Fibroblast of lung (primary cell): ENCODE measurements around the gene SMTN. TPM values are rescaled to one million over a fixed set of nuclear protein-coding genes. Genes with fewer than 3 reads are reported as not detected.
A peak's percentile ranks its signal among the peaks of the same experiment; 100 is the strongest.

ENCODE experiments used
- DNase-seq, 2 donors: peaks; one replicate each; pipeline versions ENCODE4 v3.0.0 to v3.0.0-alpha.2; 2010; ENCODE audit warnings: low read depth in 2 of 2
- H2AFZ ChIP-seq: 2 replicates; pipeline ENCODE4 v1.5.1; 2012; ENCODE audit warnings: low read length, control low read depth, inconsistent platforms
- H3K27ac ChIP-seq: 2 replicates; pipeline ENCODE4 v1.5.1; 2011; ENCODE audit warnings: low read length, control low read depth; ENCODE audit not compliant: insufficient read depth
- H3K27me3 ChIP-seq: 2 replicates; pipeline ENCODE4 v1.5.1; 2011; ENCODE audit warnings: mild to moderate bottlenecking, low read length; ENCODE audit not compliant: control insufficient read depth, insufficient read depth
- H3K36me3 ChIP-seq: 2 replicates; pipeline ENCODE4 v1.5.1; 2011; ENCODE audit warnings: low read length; ENCODE audit not compliant: control insufficient read depth, insufficient read depth
- H3K4me1 ChIP-seq: 2 replicates; pipeline ENCODE4 v1.5.1; 2011; ENCODE audit warnings: low read length; ENCODE audit not compliant: control insufficient read depth, insufficient read depth; ENCODE audit errors: extremely low read depth
- H3K4me2 ChIP-seq: 2 replicates; pipeline ENCODE4 v1.5.1; 2011; ENCODE audit warnings: low read length, control low read depth; ENCODE audit not compliant: insufficient read depth; ENCODE audit errors: extremely low read depth
- H3K4me3 ChIP-seq, 4 experiments: fragments of 200-600 bp in 1 of 4; sonication (generic) in 1 of 4; replicated peaks in 1 of 4; 2 replicates each; pipeline ENCODE4 v1.5.1; 2011 to 2016; ENCODE audit warnings: low read length in 4 of 4, low read depth in 3 of 4, mild to moderate bottlenecking in 3 of 4, control low read depth in 2 of 4, inconsistent platforms in 1 of 4, mixed read lengths in 1 of 4; ENCODE audit not compliant: insufficient read depth in 1 of 4; ENCODE audit errors: control extremely low read depth in 1 of 4
- H3K79me2 ChIP-seq: 2 replicates; pipeline ENCODE4 v1.5.1; 2012; ENCODE audit warnings: mild to moderate bottlenecking, low read length, inconsistent platforms; ENCODE audit not compliant: control insufficient read depth, insufficient read depth
- H3K9ac ChIP-seq: 2 replicates; pipeline ENCODE4 v1.5.1; 2011; ENCODE audit warnings: mild to moderate bottlenecking, low read length, control low read depth; ENCODE audit not compliant: insufficient read depth
- H3K9me3 ChIP-seq: 2 replicates; pipeline ENCODE4 v1.5.1; 2012; ENCODE audit warnings: low read depth, low read length; ENCODE audit not compliant: control insufficient read depth, insufficient read depth
- H4K20me1 ChIP-seq: 2 replicates; pipeline ENCODE4 v1.5.1; 2011; ENCODE audit warnings: low read length; ENCODE audit not compliant: control insufficient read depth, insufficient read depth; ENCODE audit errors: extremely low read depth
- EZH2 ChIP-seq: IDR thresholded peaks from 2 replicates; pipeline ENCODE4 v1.5.1; 2012; ENCODE audit warnings: low read length, control low read depth, mild to moderate bottlenecking; ENCODE audit errors: missing control alignments
- polyA plus RNA-seq, 2 donors: library from polyadenylated mRNA; depleted of rRNA in 1 of 2; stranded (reverse) in 1 of 2; unstranded in 1 of 2; fragments of >200 nt; gene quantifications; 2 replicates each; pipeline ENCODE4 v1.2.1, GENCODE V29; 2011 to 2012; ENCODE audit warnings: missing spikeins in 1 of 2
- total RNA-seq: library from RNA; depleted of rRNA; stranded (reverse); fragments of >200 nt; gene quantifications from 2 replicates; pipeline ENCODE4 v1.2.1, GENCODE V29; 2014
- TF ChIP-seq, protein P1 (sequence below), 2 donors: IDR thresholded peaks in 1 of 2; conservative IDR thresholded peaks in 1 of 2; 1 replicate in 1 of 2; 2 replicates in 1 of 2; pipeline ENCODE4 v1.5.1; 2011 to 2012; ENCODE audit warnings: low read length in 2 of 2, control low read depth in 1 of 2, inconsistent platforms in 1 of 2, low read depth in 1 of 2, mild to moderate bottlenecking in 1 of 2

The SMTN gene
- total and polyA plus RNA-seq, 2 donors (not counting 1 experiment from before 2014, with no cell fraction given), result 43.7 to 95.1 TPM

DNA sequence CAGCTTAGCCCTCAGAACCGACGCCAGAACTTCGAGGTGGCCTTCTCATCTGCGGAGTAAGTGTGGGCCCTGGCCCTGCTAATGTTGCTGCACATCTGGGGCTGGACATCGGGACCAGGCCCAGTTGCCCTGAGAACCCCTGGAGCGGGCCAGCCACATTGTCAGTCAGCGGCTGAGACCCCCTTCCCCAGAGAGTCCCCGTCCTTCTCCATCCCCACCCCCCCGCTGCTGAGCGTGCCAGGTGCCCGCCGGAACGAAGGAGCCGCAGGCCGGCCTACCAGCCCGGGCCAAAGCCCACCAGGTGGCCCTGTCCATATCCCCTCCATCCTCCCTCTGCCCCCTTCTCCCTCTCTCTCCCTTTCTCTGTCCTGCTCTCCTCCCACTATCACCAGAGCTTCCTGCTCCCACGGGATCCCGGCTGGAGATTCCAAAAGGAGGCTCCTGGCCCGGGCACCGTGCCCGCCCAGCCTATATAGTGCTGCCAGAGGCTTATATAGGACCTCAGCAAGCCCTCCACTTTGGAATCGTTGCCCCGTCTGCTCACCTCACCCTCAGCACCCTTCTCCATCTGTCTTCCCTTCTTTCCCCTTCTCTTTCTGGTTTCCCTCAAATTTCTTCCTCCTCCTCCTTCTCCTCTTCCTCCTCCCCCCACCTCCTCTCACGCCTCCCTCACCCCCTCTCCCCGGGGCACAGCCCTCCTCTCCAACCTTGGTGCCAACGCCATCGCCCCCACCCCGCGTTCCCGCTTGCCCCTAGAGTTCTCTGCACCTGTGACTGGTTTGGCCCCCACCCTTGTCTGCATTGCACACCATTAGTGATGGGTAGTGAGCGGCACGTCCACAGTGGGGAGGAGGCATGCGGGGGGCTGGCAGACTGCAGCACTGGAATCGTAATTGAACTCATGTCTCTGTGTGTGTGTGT is 19.0 kb downstream of the SMTN start:
- H3K79me2 ChIP-seq, result peaks cover 7% of the 10 kb centered on the region

DNA sequence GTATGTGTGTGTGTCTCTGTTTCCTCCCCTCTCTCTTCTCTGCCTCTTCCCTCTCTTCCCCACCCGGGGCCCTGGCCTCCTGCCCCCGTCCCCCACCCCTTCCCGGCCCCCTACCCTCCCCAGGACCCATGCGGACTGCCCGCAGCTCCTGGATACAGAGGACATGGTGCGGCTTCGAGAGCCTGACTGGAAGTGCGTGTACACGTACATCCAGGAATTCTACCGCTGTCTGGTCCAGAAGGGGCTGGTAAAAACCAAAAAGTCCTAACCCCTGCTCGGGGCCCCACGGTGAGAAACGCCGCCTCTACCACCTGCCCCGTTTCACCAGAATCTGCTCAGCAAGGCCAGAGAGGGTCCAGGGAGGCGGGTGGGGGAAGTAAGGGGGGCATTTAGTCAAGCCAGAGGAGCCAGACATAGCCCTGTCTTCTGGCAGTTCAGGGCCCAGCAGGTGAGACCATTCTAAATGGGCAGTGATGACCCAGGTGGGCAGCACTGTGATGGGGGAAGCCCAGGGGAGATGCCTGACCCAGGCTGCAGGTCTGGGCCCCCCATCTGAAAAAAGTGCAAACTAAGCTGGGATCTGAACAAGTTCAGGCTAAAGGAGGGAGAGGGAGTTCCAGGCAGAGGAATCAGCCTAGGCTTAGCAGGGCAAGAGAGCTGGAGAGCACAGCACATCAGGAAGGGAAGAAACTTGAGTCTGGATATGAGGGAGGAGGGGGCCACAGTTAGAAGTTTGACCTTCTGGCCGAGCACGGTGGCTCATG is 19.8 kb downstream of the SMTN start:
- no peak for TF ChIP-seq EZH2
- TF ChIP-seq, protein P1, sequence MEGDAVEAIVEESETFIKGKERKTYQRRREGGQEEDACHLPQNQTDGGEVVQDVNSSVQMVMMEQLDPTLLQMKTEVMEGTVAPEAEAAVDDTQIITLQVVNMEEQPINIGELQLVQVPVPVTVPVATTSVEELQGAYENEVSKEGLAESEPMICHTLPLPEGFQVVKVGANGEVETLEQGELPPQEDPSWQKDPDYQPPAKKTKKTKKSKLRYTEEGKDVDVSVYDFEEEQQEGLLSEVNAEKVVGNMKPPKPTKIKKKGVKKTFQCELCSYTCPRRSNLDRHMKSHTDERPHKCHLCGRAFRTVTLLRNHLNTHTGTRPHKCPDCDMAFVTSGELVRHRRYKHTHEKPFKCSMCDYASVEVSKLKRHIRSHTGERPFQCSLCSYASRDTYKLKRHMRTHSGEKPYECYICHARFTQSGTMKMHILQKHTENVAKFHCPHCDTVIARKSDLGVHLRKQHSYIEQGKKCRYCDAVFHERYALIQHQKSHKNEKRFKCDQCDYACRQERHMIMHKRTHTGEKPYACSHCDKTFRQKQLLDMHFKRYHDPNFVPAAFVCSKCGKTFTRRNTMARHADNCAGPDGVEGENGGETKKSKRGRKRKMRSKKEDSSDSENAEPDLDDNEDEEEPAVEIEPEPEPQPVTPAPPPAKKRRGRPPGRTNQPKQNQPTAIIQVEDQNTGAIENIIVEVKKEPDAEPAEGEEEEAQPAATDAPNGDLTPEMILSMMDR (conservative IDR thresholded peaks at IDR 0.05 in 1 of 2, IDR thresholded peaks at IDR 0.05 in 1 of 2; ENCODE audit: low read depth in 1 of 2, low read length in 2 of 2), result no peak
- H3K4me2 ChIP-seq, result no peak overlapping the region
- H2AFZ ChIP-seq, result no peak overlapping the region
- DNase-seq, result no peak
- H4K20me1 ChIP-seq, result no peaks in the 10 kb centered on the region
- H3K27me3 ChIP-seq, result no peaks in the 10 kb centered on the region
- peaks cover 61% of the 10 kb centered on the region for H3K36me3 ChIP-seq
- no peak overlapping the region for H3K27ac ChIP-seq
- H3K79me2 ChIP-seq, result peaks cover 13% of the 10 kb centered on the region
- H3K9me3 ChIP-seq, result no peaks in the 10 kb centered on the region
- H3K4me3 ChIP-seq, result no peak overlapping the region
- peaks cover 28% of the 10 kb centered on the region for H3K4me1 ChIP-seq
- H3K9ac ChIP-seq, result no peak overlapping the region

More for the DNA sequence above, 19.0 kb downstream of the SMTN start:
- H4K20me1 ChIP-seq, result no peaks in the 10 kb centered on the region
- no peak overlapping the region for H3K9ac ChIP-seq
- H3K4me3 ChIP-seq, result no peak overlapping the region
- no peak overlapping the region for H3K27ac ChIP-seq
- no peaks in the 10 kb centered on the region for H3K9me3 ChIP-seq
- H3K27me3 ChIP-seq, result no peaks in the 10 kb centered on the region
- peaks cover 63% of the 10 kb centered on the region for H3K36me3 ChIP-seq
- no peak overlapping the region for H3K4me2 ChIP-seq
- no peak overlapping the region for H2AFZ ChIP-seq
- TF ChIP-seq, protein P1 (conservative IDR thresholded peaks at IDR 0.05 in 1 of 2, IDR thresholded peaks at IDR 0.05 in 1 of 2; ENCODE audit: low read depth in 1 of 2, low read length in 2 of 2), result no peak
- no peak for TF ChIP-seq EZH2
- DNase-seq, result no peak
- peaks cover 21% of the 10 kb centered on the region for H3K4me1 ChIP-seq

DNA sequence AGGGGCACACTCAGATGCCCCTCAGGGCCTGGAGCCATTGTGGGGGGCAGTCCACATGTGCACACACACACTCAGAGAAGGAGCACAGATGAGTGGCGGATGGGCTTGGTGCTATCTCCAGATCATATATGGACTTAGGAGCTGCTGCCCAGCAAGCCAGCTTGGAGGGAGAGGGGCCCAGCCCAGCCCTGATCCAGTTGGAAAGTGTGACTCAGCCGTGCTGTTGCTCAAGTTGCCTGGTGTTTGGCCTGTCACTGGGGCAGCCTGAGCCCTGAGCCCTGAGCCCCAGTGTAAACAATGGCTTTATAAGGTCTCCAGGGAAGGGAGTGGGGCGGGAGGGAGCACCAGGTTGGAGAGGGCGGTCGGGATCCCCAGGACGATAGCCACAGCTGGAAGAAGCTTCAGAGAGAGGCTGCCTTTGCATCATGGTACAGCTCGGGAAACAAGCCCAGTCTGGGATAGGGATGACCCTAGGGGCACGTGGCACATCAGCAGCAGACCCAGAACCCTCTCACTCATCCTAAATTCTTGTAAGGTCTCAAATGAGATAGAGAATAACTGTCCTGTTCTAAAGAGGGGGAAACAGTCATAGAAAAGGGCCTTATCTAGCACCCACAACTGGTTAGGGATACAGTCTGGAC is 21.4 kb downstream of the SMTN start:
- Histone ChIP-seq H3K9ac (no peak overlapping the region), H3K4me1 (peaks cover 28% of the 10 kb centered on the region), H3K27ac (peak overlapping the region; percentile 83), H3K9me3 (no peaks in the 10 kb centered on the region), H3K36me3 (peaks cover 50% of the 10 kb centered on the region), H3K27me3 (no peaks in the 10 kb centered on the region), H3K4me3 (no peak overlapping the region), H4K20me1 (no peaks in the 10 kb centered on the region), H2AFZ (no peak overlapping the region), H3K4me2 (peak overlapping the region; percentile 66), H3K79me2 (peaks cover 22% of the 10 kb centered on the region)
- no peak for TF ChIP-seq EZH2
- TF ChIP-seq, protein P1 (conservative IDR thresholded peaks at IDR 0.05 in 1 of 2, IDR thresholded peaks at IDR 0.05 in 1 of 2; ENCODE audit: low read depth in 1 of 2, low read length in 2 of 2), result no peak
- peak; percentile 92 to 99 for DNase-seq
